Measurements from ENCODE around the gene TGFBR3L.
"Not testable (repeated sequence)": the region's sequence is repeated elsewhere in the genome, so short reads cannot be mapped to it uniquely, and the experiment has no call there.

The TGFBR3L gene

DNA sequence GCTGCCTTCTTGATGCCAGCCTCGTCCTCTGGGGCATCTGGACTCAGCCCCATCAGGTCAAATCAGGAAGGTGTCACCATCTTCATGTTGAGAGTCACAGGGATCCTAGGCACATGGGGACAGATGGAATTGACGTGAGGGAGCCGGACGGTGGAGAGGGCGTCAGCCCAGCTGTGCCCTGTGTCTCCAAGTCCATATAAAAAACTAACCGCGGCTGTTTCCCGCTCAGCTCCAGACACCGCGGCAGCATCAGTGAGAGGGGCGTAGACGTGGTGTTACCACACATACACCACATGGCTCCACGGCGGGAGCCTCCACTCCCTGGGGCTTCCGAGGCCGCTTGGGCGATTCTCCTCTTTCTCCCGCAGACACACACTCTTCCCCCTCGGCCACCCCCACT is 34.8 kb upstream of the TGFBR3L start:
- DNase-seq (ENCODE audit: low read depth in 2 of 2): no peak

DNA sequence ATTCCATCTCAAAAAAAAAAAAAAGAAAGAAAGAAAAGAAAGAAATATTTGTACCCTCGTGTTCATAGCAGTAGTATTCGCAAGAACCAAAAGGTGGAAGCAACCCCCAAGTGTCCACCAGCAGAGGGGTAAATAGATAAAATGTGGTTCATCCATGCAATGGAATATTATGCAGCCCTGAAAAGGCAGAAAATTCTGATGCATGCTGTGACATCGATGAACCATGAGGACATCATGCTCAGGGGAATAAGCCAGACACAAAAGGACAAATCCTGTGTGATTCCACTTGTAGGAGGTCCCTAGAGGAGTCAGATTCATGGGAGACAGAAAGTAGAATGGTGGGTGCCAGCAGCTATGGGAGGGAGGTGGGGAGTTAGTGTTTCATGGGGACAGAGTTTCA is 32.7 kb upstream of the TGFBR3L start:
- DNase-seq (ENCODE audit: low read depth in 2 of 2): no peak

DNA sequence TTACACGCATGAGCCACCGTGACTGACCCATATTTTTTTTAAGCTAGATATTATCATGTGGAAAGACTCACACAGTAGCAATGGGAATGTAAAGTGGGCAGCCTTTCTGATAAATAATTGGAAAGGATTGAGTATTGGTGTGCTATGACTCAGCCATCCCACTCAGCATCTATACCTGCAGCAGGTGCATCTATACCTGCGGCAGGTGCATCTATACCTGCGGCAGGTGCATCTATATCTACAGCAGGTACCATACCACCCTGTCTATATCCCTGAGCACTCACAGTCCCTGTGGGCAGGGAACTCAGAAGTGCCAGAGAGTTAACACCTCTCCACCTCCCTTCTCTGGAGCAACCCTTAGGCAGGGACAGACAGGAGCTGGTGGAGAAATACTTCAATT is 31.5 kb upstream of the TGFBR3L start:
- no peak for DNase-seq (ENCODE audit: low read depth in 2 of 2)

DNA sequence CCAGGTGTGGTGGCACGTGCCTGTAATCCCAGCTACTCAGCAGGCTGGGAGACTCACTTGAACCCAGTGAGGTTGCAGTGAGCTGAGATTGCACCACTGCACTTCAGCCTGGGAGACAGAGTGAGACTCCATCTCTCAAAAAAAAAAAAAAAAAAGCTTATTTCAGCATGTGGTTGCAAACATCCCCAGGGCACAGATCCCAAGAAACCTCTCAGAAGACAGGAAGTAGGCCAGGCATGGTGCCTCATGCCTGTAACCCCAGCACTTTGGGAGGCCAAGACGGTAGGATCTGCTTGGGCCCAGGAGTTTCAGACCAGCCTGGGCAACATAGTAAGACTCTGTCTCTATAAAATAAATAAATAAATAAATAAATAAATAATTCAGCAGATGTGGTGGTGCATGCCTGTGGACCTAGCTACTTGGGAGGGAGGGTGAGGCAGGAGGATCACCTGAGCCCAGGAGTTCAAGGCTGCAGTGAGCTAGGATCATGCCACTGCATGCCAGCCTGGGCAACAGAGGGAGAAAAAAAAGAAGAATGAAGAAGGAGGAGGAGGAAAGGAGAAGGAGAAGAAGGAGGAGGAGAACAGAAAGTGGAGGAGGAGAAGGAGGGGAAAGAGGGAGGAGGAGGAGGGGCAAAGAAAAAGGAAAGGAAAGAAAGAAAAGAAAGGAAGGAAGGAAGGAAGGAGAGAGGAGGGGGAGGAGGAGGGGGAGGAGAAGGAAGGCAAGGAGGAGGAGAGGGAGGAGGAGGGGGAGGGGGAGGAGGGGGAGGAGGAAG is 30.6 kb upstream of the TGFBR3L start:
- no peak for DNase-seq (ENCODE audit: low read depth in 2 of 2)

DNA sequence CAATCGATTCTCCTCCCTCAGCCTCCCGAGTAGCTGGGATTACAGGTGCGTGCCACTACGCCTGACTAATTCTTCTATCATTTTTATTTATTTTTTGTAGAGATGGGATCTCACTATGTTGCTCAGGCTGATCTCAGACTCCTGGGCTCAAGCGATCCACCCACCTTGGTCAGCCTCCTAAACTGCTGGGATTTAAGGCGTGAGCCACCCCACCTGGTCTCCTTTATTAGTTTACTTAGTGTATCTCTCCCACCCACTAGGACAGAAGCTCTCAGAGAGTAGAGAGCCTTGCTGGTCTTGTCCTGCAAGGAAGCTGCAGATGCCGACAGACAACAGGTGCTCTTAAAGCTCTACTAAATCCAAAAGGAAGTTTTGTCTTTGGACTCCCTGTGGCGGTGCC is 28.8 kb upstream of the TGFBR3L start:
- DNase-seq (ENCODE audit: low read depth in 2 of 2): no peak

DNA sequence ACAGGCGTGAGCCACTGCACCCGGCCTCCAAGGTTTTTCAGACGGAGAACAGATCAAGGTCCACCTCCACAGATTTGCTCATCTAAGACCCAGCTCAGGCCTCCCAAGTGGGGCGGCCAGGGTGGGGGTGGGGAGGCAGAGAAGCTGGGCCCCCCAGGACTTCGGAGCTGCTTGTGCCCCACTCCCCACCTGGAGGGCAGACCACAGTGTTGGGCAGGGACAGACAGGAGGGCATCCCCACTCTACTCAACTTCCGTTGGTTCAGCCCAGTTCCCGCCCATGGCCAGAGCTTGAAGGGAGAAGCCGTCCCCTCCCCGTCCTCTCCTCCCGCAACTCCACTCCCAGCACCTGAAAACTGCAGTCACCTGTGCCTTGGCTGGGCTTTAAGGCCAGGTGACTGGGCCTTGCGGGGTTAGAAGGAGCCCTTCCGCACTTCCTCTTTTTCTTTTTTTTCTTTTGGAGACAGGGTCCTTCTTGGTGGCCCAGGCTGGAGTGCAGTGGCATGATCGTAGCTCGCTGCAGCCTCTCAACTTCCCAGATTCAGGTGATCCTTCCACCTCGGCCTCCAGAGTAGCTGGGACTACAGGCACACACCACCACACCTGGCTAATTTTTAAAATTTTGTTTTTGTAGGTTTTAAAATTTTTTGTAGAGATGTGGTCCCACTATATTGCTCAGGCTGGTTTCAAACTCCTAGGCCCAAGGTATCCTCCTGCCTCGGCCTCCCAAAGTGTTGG is 27.1 kb upstream of the TGFBR3L start:
- no peak for DNase-seq (ENCODE audit: low read depth in 2 of 2)

DNA sequence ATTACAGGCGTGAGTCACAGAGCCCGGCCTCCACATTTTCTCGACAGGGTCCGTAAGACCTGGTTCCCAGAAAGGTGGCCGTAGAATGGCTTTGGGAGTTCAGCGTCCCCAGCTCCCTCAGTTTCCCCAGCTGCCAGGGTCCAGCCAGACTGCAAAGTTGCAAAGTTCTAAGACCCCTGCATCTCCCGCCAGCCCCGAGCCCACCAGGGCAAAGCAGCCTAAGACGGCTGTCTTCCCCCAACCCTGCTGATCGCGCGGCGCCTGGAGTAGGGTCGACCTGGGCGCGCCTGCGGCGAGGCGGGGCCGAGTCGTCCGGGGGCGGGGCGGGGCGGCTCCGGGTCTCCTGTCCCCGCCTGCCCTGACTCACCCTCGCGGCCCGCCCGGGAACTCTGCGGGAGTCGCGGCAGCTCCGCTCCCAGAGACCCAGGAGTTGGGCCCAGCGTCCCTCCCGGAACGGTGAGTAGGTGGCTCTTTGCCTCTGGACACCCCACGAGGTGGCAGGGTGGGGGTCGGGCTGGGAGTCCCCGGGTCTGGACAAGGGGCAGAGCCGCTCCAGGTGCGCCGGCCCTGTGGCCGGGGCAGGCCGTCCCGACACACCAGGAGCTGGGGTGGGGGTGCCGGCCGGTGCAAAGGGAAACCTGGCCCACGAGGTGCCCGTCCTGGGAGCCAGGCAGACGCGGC is 26.3 kb upstream of the TGFBR3L start, which contains the start of gene LRRC8E:
TSS of gene LRRC8E (plus strand) at position 366 of the 681 bp plus-strand sequence. CDS start 7,094 bp downstream, outside the sequence.
- DNase-seq (ENCODE audit: low read depth in 2 of 2): no peak

DNA sequence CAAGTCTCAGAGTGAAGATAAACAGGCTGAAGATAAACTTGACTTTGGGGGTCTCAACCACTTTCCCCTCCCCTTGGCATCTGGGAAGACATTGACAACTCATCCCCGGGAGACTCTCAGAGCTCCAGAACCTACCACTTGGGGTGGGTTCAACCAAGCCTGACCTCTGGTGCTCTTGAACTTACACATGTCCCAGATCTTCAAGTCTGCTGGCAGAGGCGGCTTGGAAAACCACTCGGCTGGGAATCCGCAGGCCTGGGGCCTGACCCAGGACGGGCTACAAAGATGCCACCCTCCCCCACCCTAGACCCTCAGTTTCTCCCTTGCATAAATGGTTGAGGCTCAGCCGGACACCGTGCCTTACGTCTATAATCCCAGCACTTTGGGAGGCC is 25.8 kb upstream of the TGFBR3L start:
- no peak for DNase-seq (ENCODE audit: low read depth in 2 of 2)

DNA sequence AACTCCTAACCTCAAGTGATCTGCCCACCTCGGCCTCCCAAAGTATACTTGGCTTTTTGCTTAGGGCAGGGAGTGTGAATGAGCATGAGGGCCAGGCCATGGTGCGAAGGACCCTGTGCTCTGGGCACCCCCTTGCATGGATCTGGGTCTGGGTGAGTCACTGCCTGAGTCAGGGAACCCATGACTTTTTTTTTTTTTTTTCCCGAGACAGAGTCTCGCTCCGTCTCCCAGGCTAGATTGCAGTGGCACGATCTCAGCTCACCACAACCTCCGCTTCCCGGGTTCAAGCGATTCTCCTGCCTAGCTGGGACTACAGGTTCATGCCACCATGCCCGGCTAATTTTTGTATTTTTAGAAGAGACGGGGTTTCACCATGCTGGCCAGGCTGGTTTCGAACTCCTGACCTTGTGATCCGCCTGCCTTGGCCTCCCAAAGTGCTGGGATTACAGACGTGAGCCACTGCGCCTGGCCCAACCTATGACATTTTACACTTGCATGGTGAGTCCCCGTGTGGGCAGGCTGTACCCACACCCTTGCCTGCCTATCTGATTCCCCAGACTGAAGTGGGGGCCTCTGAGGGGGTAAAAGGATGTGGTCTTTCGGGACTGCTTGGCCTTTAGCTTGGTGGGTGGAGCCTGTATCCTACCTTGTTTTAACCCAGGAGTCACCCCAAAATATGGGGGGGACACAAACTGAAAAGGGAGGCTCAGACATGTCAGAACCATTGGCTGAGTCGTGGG is 21.1 kb upstream of the TGFBR3L start:
- not testable (repeated sequence) for DNase-seq (ENCODE audit: low read depth in 2 of 2)

DNA sequence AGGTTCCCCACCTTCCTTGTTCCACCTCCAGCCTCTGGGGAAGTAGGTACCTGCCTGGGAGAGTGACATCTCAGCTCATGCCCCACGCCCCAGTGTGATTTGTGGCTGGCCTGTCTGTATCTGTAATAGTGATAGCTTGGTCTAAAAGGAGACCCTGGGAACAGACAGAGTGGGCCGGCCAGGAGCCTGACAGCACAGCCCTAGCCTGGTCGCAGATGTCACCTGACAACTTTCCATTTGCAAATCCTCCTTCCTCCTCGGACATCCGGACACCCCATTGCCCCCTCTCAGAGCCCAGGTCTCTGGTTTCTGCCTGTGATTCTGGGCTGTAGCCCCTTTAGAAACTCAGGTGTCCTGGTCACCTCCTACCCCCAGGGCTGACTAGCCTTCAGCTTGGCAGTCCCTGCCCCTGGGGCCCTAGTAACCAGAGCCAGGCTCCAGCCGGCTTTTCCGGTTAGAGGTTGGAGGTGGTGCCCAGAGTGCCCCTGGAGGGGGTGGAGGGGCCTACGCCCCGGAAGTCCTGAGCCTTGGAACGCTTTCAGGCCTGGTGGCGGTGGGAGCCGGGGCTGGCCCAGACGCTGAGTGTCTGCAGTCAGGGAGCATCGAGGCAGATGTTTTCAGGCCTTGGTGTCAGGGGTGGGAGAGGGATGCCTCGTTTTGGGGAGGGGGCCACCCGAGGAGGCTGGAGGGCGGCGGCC is 19.9 kb upstream of the TGFBR3L start:
- DNase-seq (ENCODE audit: low read depth in 2 of 2): no peak

DNA sequence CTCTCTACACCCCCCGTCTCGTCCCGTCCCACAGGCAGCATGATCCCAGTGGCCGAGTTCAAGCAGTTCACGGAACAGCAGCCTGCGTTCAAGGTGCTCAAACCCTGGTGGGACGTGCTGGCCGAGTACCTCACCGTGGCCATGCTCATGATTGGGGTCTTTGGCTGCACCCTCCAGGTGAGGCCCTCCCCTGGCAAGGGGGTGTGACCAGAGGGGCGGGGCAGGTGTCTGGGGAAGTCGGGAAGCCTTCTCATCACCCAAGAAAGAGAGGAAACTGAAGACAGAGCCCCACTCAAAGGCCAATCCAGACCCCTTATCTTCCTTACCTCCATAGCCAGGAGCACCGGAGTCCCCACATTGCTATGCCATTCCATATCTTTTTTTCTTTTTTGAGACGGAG is 19.1 kb upstream of the TGFBR3L start:
- no peak for DNase-seq (ENCODE audit: low read depth in 2 of 2)

DNA sequence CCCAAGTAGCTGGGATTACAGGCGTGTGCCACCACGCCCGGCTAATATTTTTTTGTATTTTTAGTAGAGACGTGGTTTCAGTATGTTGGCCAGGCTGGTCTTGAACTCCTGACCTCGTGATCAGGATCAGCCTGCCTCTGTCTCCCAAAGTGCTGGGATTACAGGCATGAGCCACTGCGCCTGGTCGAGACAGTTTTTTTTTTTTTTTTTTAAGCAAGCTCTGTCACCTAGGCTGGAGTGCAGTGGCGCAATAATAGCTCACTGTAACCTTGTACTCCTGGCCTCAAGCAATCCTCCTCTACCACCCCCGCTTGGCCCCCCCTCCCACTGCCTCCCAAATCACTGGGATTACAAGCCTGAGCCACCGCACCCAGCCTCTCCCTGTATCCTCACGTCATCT is 17.3 kb upstream of the TGFBR3L start:
- no peak for DNase-seq (ENCODE audit: low read depth in 2 of 2)

DNA sequence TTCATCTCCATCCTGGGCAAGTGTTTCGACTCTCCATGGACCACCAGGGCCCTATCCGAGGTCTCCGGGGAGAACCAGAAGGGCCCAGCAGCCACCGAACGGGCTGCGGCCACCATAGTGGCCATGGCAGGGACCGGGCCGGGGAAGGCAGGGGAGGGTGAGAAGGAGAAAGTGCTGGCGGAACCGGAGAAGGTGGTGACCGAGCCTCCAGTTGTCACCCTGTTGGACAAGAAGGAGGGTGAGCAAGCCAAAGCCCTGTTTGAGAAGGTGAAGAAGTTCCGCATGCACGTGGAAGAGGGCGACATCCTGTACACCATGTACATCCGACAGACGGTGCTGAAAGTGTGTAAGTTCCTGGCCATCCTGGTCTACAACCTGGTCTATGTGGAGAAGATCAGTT is 15.7 kb upstream of the TGFBR3L start:
- no peak for DNase-seq (ENCODE audit: low read depth in 2 of 2)

DNA sequence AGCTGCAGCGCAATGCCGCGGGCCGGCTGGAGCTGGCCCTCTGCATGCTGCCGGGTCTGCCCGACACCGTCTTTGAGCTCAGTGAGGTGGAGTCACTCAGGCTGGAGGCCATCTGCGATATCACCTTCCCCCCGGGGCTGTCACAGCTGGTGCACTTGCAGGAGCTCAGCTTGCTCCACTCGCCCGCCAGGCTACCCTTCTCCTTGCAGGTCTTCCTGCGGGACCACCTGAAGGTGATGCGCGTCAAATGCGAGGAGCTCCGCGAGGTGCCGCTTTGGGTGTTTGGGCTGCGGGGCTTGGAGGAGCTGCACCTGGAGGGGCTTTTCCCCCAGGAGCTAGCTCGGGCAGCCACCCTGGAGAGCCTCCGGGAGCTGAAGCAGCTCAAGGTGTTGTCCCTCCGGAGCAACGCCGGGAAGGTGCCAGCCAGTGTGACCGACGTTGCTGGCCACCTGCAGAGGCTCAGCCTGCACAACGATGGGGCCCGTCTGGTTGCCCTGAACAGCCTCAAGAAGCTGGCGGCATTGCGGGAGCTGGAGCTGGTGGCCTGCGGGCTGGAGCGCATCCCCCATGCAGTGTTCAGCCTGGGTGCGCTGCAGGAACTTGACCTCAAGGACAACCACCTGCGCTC is 14.8 kb upstream of the TGFBR3L start:
- no peak for DNase-seq (ENCODE audit: low read depth in 2 of 2)

DNA sequence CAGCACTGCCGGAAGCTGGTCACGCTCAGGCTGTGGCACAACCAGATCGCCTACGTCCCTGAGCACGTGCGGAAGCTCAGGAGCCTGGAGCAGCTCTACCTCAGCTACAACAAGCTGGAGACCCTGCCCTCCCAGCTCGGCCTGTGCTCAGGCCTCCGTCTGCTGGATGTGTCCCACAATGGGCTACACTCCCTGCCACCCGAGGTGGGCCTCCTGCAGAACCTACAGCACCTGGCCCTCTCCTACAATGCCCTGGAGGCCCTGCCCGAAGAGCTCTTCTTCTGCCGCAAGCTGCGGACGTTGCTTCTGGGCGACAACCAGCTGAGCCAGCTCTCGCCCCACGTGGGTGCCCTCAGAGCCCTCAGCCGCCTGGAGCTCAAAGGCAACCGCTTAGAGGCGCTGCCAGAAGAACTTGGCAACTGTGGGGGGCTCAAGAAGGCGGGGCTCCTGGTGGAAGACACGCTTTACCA is 14.2 kb upstream of the TGFBR3L start:
- no peak for DNase-seq (ENCODE audit: low read depth in 2 of 2)

DNA sequence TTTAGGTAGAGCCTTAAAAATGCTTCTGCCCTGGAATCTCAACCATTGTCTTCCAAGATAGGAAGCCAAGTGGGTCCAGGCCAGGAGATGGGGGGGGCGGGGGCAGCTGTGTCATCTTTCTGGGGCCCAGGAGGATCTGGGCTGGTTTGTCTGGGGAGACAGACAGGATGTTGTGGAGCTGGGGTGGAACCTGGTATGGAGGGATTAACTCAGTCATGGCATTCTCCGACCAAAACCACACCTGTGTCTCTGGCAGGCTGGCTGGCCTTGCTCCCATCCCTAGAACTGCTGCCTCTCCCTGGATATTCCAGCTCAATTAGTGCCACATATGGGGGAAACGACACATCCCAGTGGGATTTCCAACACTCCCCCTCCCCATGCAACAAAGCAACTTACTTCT is 13.7 kb upstream of the TGFBR3L start:
- DNase-seq (ENCODE audit: low read depth in 2 of 2): no peak

DNA sequence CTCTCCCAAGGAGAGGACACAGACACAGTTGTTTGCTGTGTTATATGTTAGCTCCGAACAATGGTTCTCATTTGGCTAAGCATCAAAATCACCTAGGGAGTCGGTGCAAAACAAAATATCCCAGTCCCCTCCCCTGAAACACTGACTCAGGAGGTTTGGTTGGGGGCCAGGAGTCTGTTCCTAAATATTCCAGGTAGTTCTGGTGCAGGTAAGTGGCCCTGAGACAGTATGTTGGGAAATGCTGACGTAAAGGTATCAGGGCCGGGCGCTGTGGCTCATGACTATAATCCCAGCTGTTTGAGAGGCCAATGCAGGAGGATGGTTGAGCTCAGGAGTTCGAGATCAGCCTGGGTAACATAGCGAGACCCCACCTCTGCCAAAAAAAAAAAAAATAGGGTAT is 13.3 kb upstream of the TGFBR3L start:
- no peak for DNase-seq (ENCODE audit: low read depth in 2 of 2)

DNA sequence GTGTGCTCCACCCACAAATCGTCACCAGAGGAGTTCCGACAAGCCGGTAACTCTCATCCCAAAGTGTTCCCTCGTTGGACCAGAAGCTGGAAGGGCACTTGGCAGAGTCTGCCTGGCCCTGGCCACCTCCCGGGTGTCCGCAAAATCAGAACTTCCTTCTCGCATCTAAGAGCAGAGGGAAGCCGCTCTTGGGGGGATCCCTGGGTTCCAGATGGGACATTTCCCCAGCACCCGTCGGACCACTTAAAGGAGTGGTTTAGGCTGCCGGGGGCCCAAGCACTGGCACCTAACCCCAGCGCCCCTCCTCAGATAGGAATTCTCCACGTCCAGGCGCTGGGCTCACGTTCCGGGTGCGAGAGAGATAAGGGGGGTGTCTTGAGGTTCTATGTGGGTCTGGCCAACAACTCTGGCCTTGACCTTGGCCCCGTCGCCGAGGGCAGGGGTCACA is 11.8 kb upstream of the TGFBR3L start:
- DNase-seq (ENCODE audit: low read depth in 2 of 2): no peak

DNA sequence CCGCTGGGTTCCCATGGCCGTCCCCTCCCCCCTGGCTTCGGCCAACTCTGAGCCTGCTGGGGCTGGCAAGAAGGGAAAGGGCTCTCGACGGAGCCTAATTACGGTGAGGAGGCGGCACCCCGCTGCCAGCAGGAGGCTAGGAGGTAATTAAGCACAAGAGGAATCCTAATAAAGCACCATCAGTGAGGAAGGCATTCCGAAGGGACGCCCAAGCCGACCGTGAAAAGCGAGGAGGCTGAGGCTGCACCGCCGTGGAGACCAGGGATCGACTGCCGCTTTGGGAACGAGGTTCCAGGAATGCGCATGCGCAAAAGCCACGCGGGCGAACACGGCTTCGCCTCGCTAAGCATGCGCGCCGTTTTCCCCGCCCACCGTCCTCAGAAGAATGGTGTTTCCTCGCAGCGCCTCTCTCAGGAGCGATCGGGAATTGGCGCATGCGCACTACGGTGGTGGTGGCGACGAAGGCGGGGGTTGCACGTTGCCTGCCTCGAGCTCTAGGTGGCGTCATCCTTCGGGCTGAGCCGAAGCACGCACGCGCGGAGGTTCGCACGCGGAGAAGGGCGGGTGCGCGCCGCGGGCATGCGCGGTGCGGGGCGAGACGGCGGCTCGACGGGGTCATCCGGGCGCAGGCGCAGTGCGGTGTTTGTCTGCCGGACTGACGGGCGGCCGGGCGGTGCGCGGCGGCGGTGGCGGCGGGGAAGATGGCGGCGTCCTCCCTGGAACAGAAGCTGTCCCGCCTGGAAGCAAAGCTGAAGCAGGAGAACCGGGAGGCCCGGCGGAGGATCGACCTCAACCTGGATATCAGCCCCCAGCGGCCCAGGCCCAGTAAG is 11.2 kb upstream of the TGFBR3L start, which contains the start of gene MAP2K7:
TSS of gene MAP2K7 (plus strand) at position 634 of the 830 bp plus-strand sequence. CDS start at position 702, 68 bp downstream.
- DNase-seq (ENCODE audit: low read depth in 2 of 2): peak; percentile 100

All from activated CD8-positive, alpha-beta memory T cell treated with anti-CD3 and anti-CD28 coated beads for 4 hours (primary cell).